ENCODE data around the gene PLXNA2.

GRCh38 chr1:208127792-208128529 lies 116.2 kb downstream of the PLXNA2 start:
- TF ChIP-seq CTCF (IDR thresholded peaks at IDR 0.05) = no peak
- TF ChIP-seq POLR2A (IDR thresholded peaks at IDR 0.05) = no peak
- TF ChIP-seq POLR2AphosphoS5 (IDR thresholded peaks at IDR 0.05) = no peak
- TF ChIP-seq EP300 (IDR thresholded peaks at IDR 0.05) = no peak
